ENCODE measurements around the gene DCUN1D5. TPM values are rescaled to one million over a fixed set of nuclear protein-coding genes. Genes with fewer than 3 reads are reported as not detected.

Gene DCUN1D5
- polyA plus RNA-seq, 1 donor (not counting 4 experiments of a cell fraction or from before 2014, with no cell fraction given) = 95.6 TPM

DNA sequence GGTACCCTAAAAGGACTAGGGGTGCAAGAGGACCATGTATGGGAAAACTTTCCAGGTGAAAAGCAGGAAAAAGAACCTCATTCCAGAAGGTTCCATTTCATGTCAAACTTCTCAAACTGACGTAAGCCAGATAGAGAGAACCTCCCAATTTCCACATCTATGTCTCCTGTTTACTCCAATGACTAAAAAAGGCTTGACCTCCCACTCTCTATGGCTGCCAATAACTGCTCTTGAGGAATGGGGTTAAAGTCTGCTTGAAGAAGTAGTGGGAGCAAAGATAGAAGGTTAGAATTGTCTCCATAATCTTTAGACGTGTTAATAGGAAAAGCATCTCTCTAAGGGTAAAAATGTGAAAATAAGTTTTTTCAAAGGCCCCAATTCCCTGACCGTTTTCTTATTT is 38.0 kb downstream of the DCUN1D5 start:
- dilution Hi-C loops (cut with MboI; ENCODE audit: extremely low pct_ligation_motif_present, low sequenced_read_pairs) = no loop called here
- Histone ChIP-seq H3K9me3 (ENCODE audit: control insufficient read depth, low read depth, low read length) (no peaks in the 10 kb centered on the region), H3K9me1 (ENCODE audit: control insufficient read depth, extremely low read depth, insufficient read depth, low read length) (no peaks in the 10 kb centered on the region), H3K27me3 (ENCODE audit: control insufficient read depth, extremely low read depth, insufficient read depth, low read length) (no peaks in the 10 kb centered on the region), H2AFZ (ENCODE audit: control insufficient read depth, low read length) (no peak overlapping the region), H3K79me2 (ENCODE audit: control insufficient read depth, insufficient read depth, low read length) (no peaks in the 10 kb centered on the region), H3K4me3 (ENCODE audit: control insufficient read depth in 2 of 3, extremely low read depth in 1 of 3, insufficient read depth in 2 of 3, low read depth in 1 of 3, low read length in 3 of 3) (no peak overlapping the region), H3K27ac (ENCODE audit: control insufficient read depth, insufficient read depth, low read length) (no peak overlapping the region), H3K4me1 (ENCODE audit: control insufficient read depth, extremely low read depth, insufficient read depth, low read length) (no peaks in the 10 kb centered on the region), H3K4me2 (ENCODE audit: control insufficient read depth, extremely low read depth, insufficient read depth, low read depth, low read length) (no peak overlapping the region), H3K36me3 (ENCODE audit: control insufficient read depth in 2 of 2, extremely low read depth in 1 of 2, insufficient read depth in 2 of 2, low read length in 2 of 2) (no peaks in the 10 kb centered on the region), H3K9ac (ENCODE audit: control insufficient read depth, extremely low read depth, insufficient read depth, low read length) (no peak overlapping the region), H4K20me1 (ENCODE audit: control insufficient read depth, extremely low read depth, insufficient read depth, low read length) (no peaks in the 10 kb centered on the region)
- FAIRE-seq (no peak), DNase-seq (ENCODE audit: low read depth, low spot score) (no peak)
- TF ChIP-seq, protein P1, sequence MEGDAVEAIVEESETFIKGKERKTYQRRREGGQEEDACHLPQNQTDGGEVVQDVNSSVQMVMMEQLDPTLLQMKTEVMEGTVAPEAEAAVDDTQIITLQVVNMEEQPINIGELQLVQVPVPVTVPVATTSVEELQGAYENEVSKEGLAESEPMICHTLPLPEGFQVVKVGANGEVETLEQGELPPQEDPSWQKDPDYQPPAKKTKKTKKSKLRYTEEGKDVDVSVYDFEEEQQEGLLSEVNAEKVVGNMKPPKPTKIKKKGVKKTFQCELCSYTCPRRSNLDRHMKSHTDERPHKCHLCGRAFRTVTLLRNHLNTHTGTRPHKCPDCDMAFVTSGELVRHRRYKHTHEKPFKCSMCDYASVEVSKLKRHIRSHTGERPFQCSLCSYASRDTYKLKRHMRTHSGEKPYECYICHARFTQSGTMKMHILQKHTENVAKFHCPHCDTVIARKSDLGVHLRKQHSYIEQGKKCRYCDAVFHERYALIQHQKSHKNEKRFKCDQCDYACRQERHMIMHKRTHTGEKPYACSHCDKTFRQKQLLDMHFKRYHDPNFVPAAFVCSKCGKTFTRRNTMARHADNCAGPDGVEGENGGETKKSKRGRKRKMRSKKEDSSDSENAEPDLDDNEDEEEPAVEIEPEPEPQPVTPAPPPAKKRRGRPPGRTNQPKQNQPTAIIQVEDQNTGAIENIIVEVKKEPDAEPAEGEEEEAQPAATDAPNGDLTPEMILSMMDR (optimal IDR thresholded peaks at IDR 0.05 in 1 of 3, IDR thresholded peaks at IDR 0.05 in 1 of 3, conservative IDR thresholded peaks at IDR 0.05 in 1 of 3; ENCODE audit: extremely low read depth in 1 of 3, insufficient read depth in 2 of 3, low read length in 3 of 3) = no peak
- TF ChIP-seq EZH2 (IDR thresholded peaks at IDR 0.05; ENCODE audit: low read length) = no peak

DNA sequence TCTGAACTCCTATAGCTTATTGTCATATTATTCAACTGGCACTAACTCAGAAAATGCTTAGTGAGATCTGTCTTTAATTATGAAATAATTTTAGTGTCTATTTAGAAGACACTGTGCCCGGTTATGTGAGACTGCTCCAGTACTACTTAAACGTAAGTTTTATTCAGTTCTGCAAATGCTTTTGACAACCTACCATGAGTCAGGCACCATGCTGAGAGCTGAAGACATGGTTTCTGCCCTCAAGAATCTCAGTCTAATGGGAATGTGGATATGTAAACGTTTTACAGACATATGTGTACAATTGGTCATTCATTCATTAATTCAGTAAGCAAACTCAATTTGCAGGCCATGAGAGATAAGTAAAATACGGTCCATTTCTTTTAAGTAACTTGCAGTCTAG is 40.0 kb downstream of the DCUN1D5 start:
- no peak for FAIRE-seq
- dilution Hi-C loops (cut with MboI; ENCODE audit: extremely low pct_ligation_motif_present, low sequenced_read_pairs) = no loop called here
- TF ChIP-seq, protein P1 (optimal IDR thresholded peaks at IDR 0.05 in 1 of 3, IDR thresholded peaks at IDR 0.05 in 1 of 3, conservative IDR thresholded peaks at IDR 0.05 in 1 of 3; ENCODE audit: extremely low read depth in 1 of 3, insufficient read depth in 2 of 3, low read length in 3 of 3) = no peak
- TF ChIP-seq EZH2 (IDR thresholded peaks at IDR 0.05; ENCODE audit: low read length) = no peak

More for the DNA sequence above, 40.0 kb downstream of the DCUN1D5 start:
- Histone ChIP-seq H3K4me1 (ENCODE audit: control insufficient read depth, extremely low read depth, insufficient read depth, low read length) (no peaks in the 10 kb centered on the region), H3K9me1 (ENCODE audit: control insufficient read depth, extremely low read depth, insufficient read depth, low read length) (no peaks in the 10 kb centered on the region), H3K36me3 (ENCODE audit: control insufficient read depth in 2 of 2, extremely low read depth in 1 of 2, insufficient read depth in 2 of 2, low read length in 2 of 2) (no peaks in the 10 kb centered on the region), H2AFZ (ENCODE audit: control insufficient read depth, low read length) (no peak overlapping the region), H3K9ac (ENCODE audit: control insufficient read depth, extremely low read depth, insufficient read depth, low read length) (no peak overlapping the region), H3K4me3 (ENCODE audit: control insufficient read depth in 2 of 3, extremely low read depth in 1 of 3, insufficient read depth in 2 of 3, low read depth in 1 of 3, low read length in 3 of 3) (no peak overlapping the region), H3K4me2 (ENCODE audit: control insufficient read depth, extremely low read depth, insufficient read depth, low read depth, low read length) (no peak overlapping the region), H3K27ac (ENCODE audit: control insufficient read depth, insufficient read depth, low read length) (no peak overlapping the region), H3K79me2 (ENCODE audit: control insufficient read depth, insufficient read depth, low read length) (no peaks in the 10 kb centered on the region), H4K20me1 (ENCODE audit: control insufficient read depth, extremely low read depth, insufficient read depth, low read length) (no peaks in the 10 kb centered on the region), H3K9me3 (ENCODE audit: control insufficient read depth, low read depth, low read length) (no peaks in the 10 kb centered on the region), H3K27me3 (ENCODE audit: control insufficient read depth, extremely low read depth, insufficient read depth, low read length) (no peaks in the 10 kb centered on the region)
- no peak for DNase-seq (ENCODE audit: low read depth, low spot score)

Measured in keratinocyte (primary cell).